WI38 (cell line): ENCODE data around the gene AFAP1L2.

Experiments
- H3K4me3 ChIP-seq: 2 replicates; pipeline ENCODE4 v1.5.1; 2011; ENCODE audit warnings: low read depth, mild to moderate bottlenecking, control low read depth, low read length
- TF ChIP-seq, protein P1 (sequence below): IDR thresholded peaks from 2 replicates; pipeline ENCODE4 v1.5.1; 2012; ENCODE audit warnings: low read depth, mild to moderate bottlenecking, control low read depth, low read length

AFAP1L2 gene

DNA sequence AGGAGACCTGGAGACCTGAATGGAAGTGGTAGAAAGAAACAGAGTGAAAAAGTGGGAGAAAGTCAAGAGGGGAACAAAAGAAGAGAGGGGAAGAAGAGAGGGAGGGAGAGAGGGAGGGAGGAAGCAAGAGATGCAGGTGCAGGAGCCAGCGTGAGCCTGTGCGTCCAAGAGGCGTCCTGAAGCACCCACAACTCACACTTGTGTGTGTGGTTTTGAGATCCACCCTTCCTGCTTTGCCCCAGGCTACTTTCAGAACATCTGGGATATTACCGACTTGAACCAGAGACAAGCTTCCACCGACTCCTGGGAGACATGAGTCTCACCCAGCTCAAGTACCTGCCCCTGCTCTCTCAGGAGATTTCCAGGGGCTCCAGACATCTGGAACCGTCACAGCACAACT, 9.8 kb downstream of the AFAP1L2 start:
- H3K4me3 ChIP-seq, result no peak overlapping the region
- TF ChIP-seq, protein P1, sequence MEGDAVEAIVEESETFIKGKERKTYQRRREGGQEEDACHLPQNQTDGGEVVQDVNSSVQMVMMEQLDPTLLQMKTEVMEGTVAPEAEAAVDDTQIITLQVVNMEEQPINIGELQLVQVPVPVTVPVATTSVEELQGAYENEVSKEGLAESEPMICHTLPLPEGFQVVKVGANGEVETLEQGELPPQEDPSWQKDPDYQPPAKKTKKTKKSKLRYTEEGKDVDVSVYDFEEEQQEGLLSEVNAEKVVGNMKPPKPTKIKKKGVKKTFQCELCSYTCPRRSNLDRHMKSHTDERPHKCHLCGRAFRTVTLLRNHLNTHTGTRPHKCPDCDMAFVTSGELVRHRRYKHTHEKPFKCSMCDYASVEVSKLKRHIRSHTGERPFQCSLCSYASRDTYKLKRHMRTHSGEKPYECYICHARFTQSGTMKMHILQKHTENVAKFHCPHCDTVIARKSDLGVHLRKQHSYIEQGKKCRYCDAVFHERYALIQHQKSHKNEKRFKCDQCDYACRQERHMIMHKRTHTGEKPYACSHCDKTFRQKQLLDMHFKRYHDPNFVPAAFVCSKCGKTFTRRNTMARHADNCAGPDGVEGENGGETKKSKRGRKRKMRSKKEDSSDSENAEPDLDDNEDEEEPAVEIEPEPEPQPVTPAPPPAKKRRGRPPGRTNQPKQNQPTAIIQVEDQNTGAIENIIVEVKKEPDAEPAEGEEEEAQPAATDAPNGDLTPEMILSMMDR, result no peak

DNA sequence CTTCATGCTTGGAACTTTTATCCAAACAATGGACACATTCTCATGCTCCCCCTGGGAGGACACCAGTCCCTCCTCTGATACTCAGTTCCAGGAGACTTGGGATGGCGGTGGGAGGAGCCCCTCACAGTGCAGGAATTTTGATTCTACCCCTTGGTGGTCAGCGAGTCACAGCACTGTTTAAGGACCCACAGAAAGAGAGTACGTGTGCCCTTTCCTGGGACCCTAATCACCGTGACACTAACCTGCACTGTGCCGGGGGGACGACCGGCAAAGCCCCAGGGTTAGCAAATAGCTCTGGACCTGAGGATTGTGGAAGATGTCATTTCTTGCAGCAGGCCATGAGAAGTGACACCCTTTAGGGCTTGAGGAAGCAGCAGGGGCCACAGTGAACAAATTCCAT, 10.4 kb downstream of the AFAP1L2 start:
- TF ChIP-seq, protein P1, result no peak
- H3K4me3 ChIP-seq, result no peak overlapping the region

DNA sequence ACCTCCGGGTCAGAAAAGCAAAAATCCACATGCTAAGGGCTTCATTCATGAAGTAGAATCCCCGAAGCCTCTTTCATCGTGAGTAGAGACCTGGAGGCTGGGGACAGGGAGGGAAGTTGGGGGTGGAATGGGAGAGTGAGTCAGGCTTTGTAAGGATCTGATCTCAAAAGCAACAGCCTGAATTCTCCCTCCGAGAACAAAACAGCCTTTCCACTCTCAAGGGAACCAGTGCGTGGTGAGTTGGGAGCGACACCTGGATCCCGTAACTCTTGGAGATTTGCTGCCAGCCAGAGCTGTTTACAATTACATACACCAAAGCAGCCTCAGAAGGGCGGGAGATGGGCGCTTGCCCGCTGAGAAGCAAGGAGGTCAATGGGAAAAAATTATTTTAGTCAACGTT, 10.8 kb downstream of the AFAP1L2 start:
- H3K4me3 ChIP-seq, result no peak overlapping the region
- TF ChIP-seq, protein P1, result no peak

DNA sequence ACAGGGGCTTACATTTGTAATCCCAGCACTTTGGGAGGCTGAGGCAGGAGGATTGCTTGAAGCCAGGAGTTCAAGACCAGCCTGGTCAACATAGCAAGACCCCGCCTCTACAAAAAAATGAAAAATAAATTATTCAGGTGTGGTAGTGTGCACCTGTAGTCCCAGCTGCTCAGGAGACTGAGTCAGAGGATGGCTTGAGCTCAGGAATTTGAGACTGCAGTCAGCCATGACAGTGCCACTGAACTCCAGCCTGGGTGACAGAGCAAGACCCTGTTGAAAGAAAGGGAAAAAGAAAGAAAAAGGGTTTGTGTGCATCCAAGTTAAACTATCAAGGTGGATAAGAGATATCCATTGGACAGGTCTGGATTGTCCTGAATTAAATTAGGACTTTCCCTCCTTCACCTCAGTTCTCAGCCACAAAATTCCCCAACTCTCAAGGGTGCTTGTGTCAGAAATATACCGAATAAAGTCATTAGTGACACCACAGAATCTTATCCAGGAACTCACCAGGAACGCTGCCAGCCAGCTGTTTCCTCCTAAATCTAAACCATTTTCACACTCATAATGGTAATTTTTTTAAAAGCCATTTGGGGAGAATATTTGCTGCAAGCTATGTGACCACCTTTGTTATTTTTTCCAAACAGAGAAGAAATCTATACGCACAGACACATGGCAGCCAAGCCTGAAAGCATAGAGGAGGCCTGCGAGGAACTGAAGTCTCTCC, 12.0 kb downstream of the AFAP1L2 start:
- TF ChIP-seq, protein P1, result no peak
- H3K4me3 ChIP-seq, result no peak overlapping the region

DNA sequence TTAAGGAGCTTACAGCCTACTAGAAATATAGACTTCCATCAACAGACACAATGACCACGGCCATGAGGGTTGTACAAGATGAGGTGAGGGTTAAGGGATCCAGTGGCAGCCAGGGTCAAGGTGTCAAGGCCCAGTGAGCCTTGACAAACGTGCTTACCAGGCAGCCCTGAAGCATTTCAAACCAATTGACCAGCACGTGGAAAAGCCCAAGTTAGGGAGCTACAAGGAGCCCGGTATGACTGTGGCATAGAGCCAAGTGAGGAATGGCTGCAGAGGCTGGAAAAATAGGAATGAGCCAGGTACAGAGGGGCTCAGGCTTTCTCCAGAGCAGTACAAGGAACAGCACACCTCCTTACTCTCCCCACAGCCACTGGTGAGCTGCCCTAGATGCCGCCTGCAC, 12.7 kb downstream of the AFAP1L2 start:
- no peak overlapping the region for H3K4me3 ChIP-seq
- TF ChIP-seq, protein P1, result no peak

DNA sequence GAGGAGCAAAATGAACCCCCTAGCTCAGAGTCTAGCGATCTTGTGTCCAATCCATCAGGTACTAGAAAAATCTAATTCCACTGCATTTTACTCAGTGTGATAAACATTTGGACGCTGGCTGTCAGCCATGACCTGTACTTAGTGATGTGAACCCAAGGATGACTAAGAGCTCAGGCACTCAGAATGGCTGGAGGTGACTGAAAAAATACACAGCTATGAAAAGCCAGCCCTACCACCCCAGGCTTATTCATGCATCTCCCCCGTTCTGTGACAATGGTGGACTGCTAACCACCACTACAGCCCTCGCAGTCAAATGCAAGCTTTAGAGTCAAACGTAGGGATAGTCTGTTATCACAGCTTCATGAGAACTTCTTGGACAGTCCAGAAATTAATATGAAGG, 14.9 kb downstream of the AFAP1L2 start:
- H3K4me3 ChIP-seq, result no peak overlapping the region
- TF ChIP-seq, protein P1, result no peak

DNA sequence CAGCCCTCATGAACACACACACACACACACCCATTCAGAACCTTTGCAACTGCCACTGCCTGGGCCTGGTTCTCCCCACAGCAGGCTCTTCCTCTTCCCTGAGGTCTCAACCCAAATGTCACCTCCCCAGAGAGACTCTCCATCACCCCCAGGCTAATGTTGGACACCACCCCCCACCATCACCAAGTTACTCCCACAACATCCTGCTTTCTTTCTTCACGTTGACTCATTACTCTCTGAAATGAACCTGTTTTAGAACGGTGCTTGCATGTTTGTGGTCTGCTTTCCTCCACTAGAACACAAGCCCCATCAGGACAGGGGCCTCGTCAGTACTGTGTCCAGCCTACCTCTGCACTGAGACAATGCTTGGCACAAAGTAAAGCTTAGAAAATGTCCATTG, 16.0 kb downstream of the AFAP1L2 start:
- TF ChIP-seq, protein P1, result no peak
- no peak overlapping the region for H3K4me3 ChIP-seq
